CD14-positive monocyte (primary cell): ENCODE data around the gene NPRL2. TPM values are rescaled to one million over a fixed set of nuclear protein-coding genes. Genes with fewer than 3 reads are reported as not detected.

Source experiments
- DNase-seq, 3 donors: peaks; one replicate each; pipeline ENCODE4 v3.0.0-alpha.2; 2011 to 2022
- H2AFZ ChIP-seq: 2 replicates; pipeline ENCODE4 v1.6.0; 2012; ENCODE audit warnings: mild to moderate bottlenecking, low read depth, low read length, inconsistent platforms; ENCODE audit not compliant: insufficient read depth, poor library complexity, severe bottlenecking
- H3K27ac ChIP-seq, 2 donors: 1 replicate in 1 of 2; 2 replicates in 1 of 2; pipeline ENCODE4 v1.5.1; 2012 to 2013; ENCODE audit warnings: low read length in 2 of 2, control low read depth in 1 of 2, inconsistent platforms in 1 of 2, low read depth in 1 of 2, mild to moderate bottlenecking in 1 of 2
- H3K27me3 ChIP-seq, 2 donors: one replicate each; pipeline versions ENCODE4 v1.6.0 to v1.6.1; 2011 to 2013; ENCODE audit warnings: low read length in 2 of 2; ENCODE audit not compliant: control insufficient read depth in 2 of 2, insufficient read depth in 2 of 2
- H3K36me3 ChIP-seq, 2 donors: replicated peaks in 1 of 2; 1 replicate in 1 of 2; 2 replicates in 1 of 2; pipeline versions ENCODE4 v1.5.1 to v1.6.1; 2012 to 2013; ENCODE audit warnings: low read length in 2 of 2, control low read depth in 1 of 2, inconsistent platforms in 1 of 2, mild to moderate bottlenecking in 1 of 2; ENCODE audit not compliant: insufficient read depth in 2 of 2, control insufficient read depth in 1 of 2
- H3K4me1 ChIP-seq, 2 donors: 1 replicate in 1 of 2; 2 replicates in 1 of 2; pipeline versions ENCODE4 v1.5.1 to v1.6.1; 2012 to 2013; ENCODE audit warnings: low read length in 2 of 2, control low read depth in 1 of 2, inconsistent platforms in 1 of 2, mild to moderate bottlenecking in 1 of 2, moderate library complexity in 1 of 2; ENCODE audit not compliant: insufficient read depth in 2 of 2, control insufficient read depth in 1 of 2
- H3K4me2 ChIP-seq: replicated peaks from 2 replicates; pipeline ENCODE3; 2012; ENCODE audit warnings: low read length, moderate library complexity, mild to moderate bottlenecking; ENCODE audit not compliant: poor library complexity, severe bottlenecking; ENCODE audit errors: extremely low read depth
- H3K4me3 ChIP-seq, 3 experiments: fragments of 200-600 bp in 1 of 3; sonication (generic) in 1 of 3; replicated peaks in 1 of 3; 1 replicate in 2 of 3; 2 replicates in 1 of 3; pipeline ENCODE4 v1.5.1; 2011 to 2013; ENCODE audit warnings: low read length in 3 of 3, mild to moderate bottlenecking in 3 of 3, control low read depth in 2 of 3, low read depth in 2 of 3, inconsistent platforms in 1 of 3, moderate library complexity in 1 of 3
- H3K79me2 ChIP-seq: 2 replicates; pipeline ENCODE4 v1.6.0; 2012; ENCODE audit warnings: mild to moderate bottlenecking, control low read depth, inconsistent platforms, low read length, moderate library complexity; ENCODE audit not compliant: insufficient read depth
- H3K9ac ChIP-seq: 2 replicates; pipeline ENCODE4 v1.6.0; 2017; ENCODE audit warnings: low read length, mild to moderate bottlenecking; ENCODE audit not compliant: insufficient read depth, poor library complexity, severe bottlenecking
- H3K9me3 ChIP-seq, 2 donors: replicated peaks in 1 of 2; 1 replicate in 1 of 2; 2 replicates in 1 of 2; pipeline versions ENCODE4 v1.5.1 to v1.6.1; 2012 to 2013; ENCODE audit warnings: low read length in 2 of 2, control low read depth in 1 of 2; ENCODE audit not compliant: control insufficient read depth in 1 of 2, insufficient read depth in 1 of 2
- H4K20me1 ChIP-seq: 2 replicates; pipeline ENCODE4 v1.6.0; 2012; ENCODE audit warnings: mild to moderate bottlenecking, low read length, control low read depth, moderate library complexity; ENCODE audit not compliant: insufficient read depth
- H3K27ac Mint-ChIP-seq, 7 donors: one replicate each; pipeline ENCODE4 v1.8.0; 2020; ENCODE audit warnings: mild to moderate bottlenecking in 7 of 7, mixed read lengths in 7 of 7, moderate library complexity in 6 of 7, inconsistent platforms in 2 of 7
- H3K27me3 Mint-ChIP-seq, 3 donors: one replicate each; pipeline ENCODE4 v1.8.0; 2021 to 2022; ENCODE audit warnings: low read depth in 3 of 3, mild to moderate bottlenecking in 3 of 3, mixed read lengths in 3 of 3, moderate library complexity in 3 of 3, inconsistent platforms in 1 of 3
- H3K36me3 Mint-ChIP-seq, 2 donors: one replicate each; pipeline ENCODE4 v1.8.0; 2020; ENCODE audit warnings: mixed read lengths in 2 of 2, inconsistent platforms in 1 of 2, mild to moderate bottlenecking in 1 of 2
- H3K4me1 Mint-ChIP-seq: one replicate; pipeline ENCODE4 v1.8.0; 2020; ENCODE audit warnings: mild to moderate bottlenecking, mixed read lengths
- H3K4me3 Mint-ChIP-seq, 2 donors: one replicate each; pipeline ENCODE4 v1.8.0; 2020; ENCODE audit warnings: mild to moderate bottlenecking in 2 of 2, mixed read lengths in 2 of 2, moderate library complexity in 1 of 2
- H3K9me3 Mint-ChIP-seq, 7 donors: one replicate each; pipeline ENCODE4 v1.8.0; 2020 to 2022; ENCODE audit warnings: mixed read lengths in 7 of 7, mild to moderate bottlenecking in 6 of 7, moderate library complexity in 6 of 7, inconsistent platforms in 2 of 7
- WGBS: methylation state at CpG from one replicate; pipeline ENCODE4 v1.1.5; 2013; ENCODE audit warnings: missing lambda C conversion rate; ENCODE audit not compliant: insufficient coverage; 5-methylcytosine and 5-hydroxymethylcytosine counted together
- intact Hi-C, 2 donors: fragments of 100-400 bp; cut with micrococcal nuclease; formaldehyde crosslinking; loops; one replicate each; pipeline versions ENCODE4 v1.15.0 to v1.15.1; 2023
- polyA plus RNA-seq, 3 donors: library from polyadenylated mRNA; depleted of rRNA in 1 of 3; unstranded in 2 of 3; stranded (reverse) in 1 of 3; fragments of 300-500 nt in 2 of 3; fragments of >200 nt in 1 of 3; fragmentation: Illumina TruSeq in 2 of 3; gene quantifications; 1 replicate in 2 of 3; 2 replicates in 1 of 3; pipeline ENCODE4 v1.2.3, GENCODE V29; 2012 to 2021
- TF ChIP-seq, protein P1 (sequence below): fragments of 200-600 bp; IDR thresholded peaks from one replicate; pipeline ENCODE4 v1.8.0; 2022; ENCODE audit warnings: antibody characterized with exemption, mild to moderate bottlenecking

NPRL2 gene
- polyA plus RNA-seq, 3 donors = 20.9 to 37.9 (median 23.5) TPM

- Histone ChIP-seq H3K9ac (no peak overlapping the region), H3K27me3 (no peaks in the 10 kb centered on the region), H3K27ac (peak overlapping the region in 1 of 2 donors; percentile 22), H2AFZ (no peak overlapping the region), H3K9me3 (no peaks in the 10 kb centered on the region), H4K20me1 (no peaks in the 10 kb centered on the region), H3K4me3 (no peak overlapping the region), H3K4me1 (peaks cover 44 to 53% of the 10 kb centered on the region in 2 donors), H3K79me2 (peaks cover 21% of the 10 kb centered on the region), H3K36me3 (peaks cover 0 to 29% of the 10 kb centered on the region in 2 donors), H3K4me2 (no peak overlapping the region)
- intact Hi-C loops = no loop called here
- 50% methylated on average over 1 of the region's 6 CpGs for WGBS
- peak overlapping the region in 2 of 7 donors; percentile 32 to 35 for H3K27ac Mint-ChIP-seq
- no peak overlapping the region for H3K4me3 Mint-ChIP-seq
- peaks cover 51% of the 10 kb centered on the region for H3K4me1 Mint-ChIP-seq
- H3K27me3 Mint-ChIP-seq = peaks cover 0 to 8% (median 2%) of the 10 kb centered on the region in 3 donors
- peaks cover 22 to 35% of the 10 kb centered on the region in 2 donors for H3K36me3 Mint-ChIP-seq
- TF ChIP-seq, protein P1, sequence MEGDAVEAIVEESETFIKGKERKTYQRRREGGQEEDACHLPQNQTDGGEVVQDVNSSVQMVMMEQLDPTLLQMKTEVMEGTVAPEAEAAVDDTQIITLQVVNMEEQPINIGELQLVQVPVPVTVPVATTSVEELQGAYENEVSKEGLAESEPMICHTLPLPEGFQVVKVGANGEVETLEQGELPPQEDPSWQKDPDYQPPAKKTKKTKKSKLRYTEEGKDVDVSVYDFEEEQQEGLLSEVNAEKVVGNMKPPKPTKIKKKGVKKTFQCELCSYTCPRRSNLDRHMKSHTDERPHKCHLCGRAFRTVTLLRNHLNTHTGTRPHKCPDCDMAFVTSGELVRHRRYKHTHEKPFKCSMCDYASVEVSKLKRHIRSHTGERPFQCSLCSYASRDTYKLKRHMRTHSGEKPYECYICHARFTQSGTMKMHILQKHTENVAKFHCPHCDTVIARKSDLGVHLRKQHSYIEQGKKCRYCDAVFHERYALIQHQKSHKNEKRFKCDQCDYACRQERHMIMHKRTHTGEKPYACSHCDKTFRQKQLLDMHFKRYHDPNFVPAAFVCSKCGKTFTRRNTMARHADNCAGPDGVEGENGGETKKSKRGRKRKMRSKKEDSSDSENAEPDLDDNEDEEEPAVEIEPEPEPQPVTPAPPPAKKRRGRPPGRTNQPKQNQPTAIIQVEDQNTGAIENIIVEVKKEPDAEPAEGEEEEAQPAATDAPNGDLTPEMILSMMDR = no peak
- no peaks in the 10 kb centered on the region for H3K9me3 Mint-ChIP-seq
- no peak for DNase-seq
Observed at GRCh38 chr3:50317300-50317699, 33.3 kb downstream of the NPRL2 start.

GRCh38 chr3:50316657-50317242 is 33.8 kb downstream of the NPRL2 start:
- Histone ChIP-seq H3K4me3 (no peak overlapping the region), H3K27me3 (no peaks in the 10 kb centered on the region), H3K36me3 (peaks cover 0 to 29% of the 10 kb centered on the region in 2 donors), H3K9ac (no peak overlapping the region), H3K4me2 (no peak overlapping the region), H2AFZ (no peak overlapping the region), H3K4me1 (peaks cover 38 to 48% of the 10 kb centered on the region in 2 donors), H3K9me3 (no peaks in the 10 kb centered on the region), H4K20me1 (no peaks in the 10 kb centered on the region), H3K27ac (no peak overlapping the region), H3K79me2 (peaks cover 21% of the 10 kb centered on the region)
- H3K27me3 Mint-ChIP-seq = peaks cover 0 to 8% (median 2%) of the 10 kb centered on the region in 3 donors
- no peak for DNase-seq
- TF ChIP-seq, protein P1 = no peak
- intact Hi-C loops = no loop called here
- peaks cover 22 to 35% of the 10 kb centered on the region in 2 donors for H3K36me3 Mint-ChIP-seq
- H3K4me1 Mint-ChIP-seq = peaks cover 47% of the 10 kb centered on the region
- no peaks in the 10 kb centered on the region for H3K9me3 Mint-ChIP-seq
- H3K27ac Mint-ChIP-seq = peak overlapping the region in 3 of 7 donors; percentile 35 to 75 (median 50)
- H3K4me3 Mint-ChIP-seq = no peak overlapping the region
- 68% methylated on average over 4 of the region's 9 CpGs for WGBS
